ENCODE measurements around the gene ELOVL5.

GRCh38 chr6:53287336-53288225 is 61.2 kb downstream of the ELOVL5 start:
- TF ChIP-seq CTCF (IDR thresholded peaks at IDR 0.05) (no peak), POLR2A (IDR thresholded peaks at IDR 0.05) (no peak)

All from adrenal gland (tissue), 5 donors.